Left colon (tissue), 2 donors: Measurements from ENCODE around the gene CADM2. TPM values are rescaled to one million over a fixed set of nuclear protein-coding genes. Genes with fewer than 3 reads are reported as not detected.
A peak's percentile ranks its signal among the peaks of the same experiment; 100 is the strongest.

Experiments used
- ATAC-seq: fragments of 200-7000 bp; cut with Tn5 transposase; one replicate; pipeline ENCODE4 v1.9.1; 2020; ENCODE audit warnings: mild to moderate bottlenecking, moderate library complexity
- DNase-seq, 2 donors: peaks; one replicate each; pipeline ENCODE4 v3.0.0-alpha.2; 2020
- intact Hi-C, 2 donors: fragments of 100-400 bp; cut with DNase I in 1 of 2; cut with micrococcal nuclease in 1 of 2; formaldehyde crosslinking; loops; one replicate each; pipeline versions ENCODE4 v1.11.2 to v1.14.0; 2022; cut with DNase I, micrococcal nuclease
- total RNA-seq, 2 donors: library from RNA; stranded (reverse); fragmentation: NEBNext Ultra II Directional; extraction: Animal tissue kit (Norgen Biotek cat#: 25700); gene quantifications; one replicate each; pipeline ENCODE4 v1.2.1, GENCODE V29; 2021
- donor health status: DM: no; HTN: no; CAD: no.
- donor health status: DM: yes; HTN: yes; CAD: no.

CADM2 gene
- total RNA-seq, 2 donors from 2014 or later, result 1.1 to 2.5 TPM

DNA sequence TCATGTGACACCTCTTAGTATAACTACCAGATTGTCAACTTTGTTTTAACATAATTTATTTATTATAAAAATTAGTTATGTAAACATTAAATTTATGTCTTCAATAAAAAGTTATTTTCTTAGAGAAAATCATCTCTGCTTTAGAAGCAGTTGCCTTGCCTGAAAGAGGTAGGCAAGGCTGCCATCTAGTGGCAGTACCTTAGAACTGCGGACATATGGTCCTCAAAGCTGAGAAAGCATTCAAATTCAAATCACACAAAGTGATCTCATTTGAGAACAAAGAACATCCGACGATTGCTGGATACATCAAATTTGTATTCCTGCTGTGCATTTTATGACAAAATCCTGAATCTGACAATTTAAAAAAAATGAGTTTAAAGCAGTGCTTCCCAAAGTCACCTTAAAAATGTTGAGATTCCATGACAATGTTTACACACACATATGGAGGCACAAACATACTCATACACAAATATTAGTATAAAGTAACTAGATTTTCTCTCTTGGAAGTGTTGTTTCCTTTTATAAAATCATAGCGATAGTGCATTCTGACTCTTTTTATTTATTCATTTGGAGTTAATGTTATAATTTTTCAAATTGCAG is 617.4 kb downstream of the CADM2 start:
- DNase-seq, result peak; percentile 27 to 48
- no peak for ATAC-seq

DNA sequence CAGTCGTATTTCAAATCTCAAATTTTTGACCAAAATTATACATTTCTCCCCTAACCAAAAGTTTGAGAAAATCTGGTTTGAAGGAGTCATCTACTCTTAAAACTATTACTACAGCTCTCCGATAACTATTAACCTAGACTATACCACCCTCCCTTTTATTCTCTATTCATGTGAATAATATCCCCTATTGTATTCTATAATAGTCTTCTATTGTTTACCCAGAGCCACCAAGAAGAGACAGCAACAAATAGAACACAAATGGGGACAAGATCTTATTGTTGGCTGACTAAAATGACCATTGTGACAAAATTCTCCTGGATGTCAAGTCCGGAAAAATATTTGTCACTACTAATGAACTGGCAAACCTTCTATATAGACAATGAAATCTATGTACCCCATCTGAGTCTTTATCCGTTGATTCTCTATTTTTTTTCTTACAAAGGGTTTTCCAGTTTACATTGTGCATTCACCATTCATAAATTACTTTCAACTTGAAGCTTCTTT is 618.0 kb downstream of the CADM2 start:
- intact Hi-C loops, result loop anchor here in 1 of 2 donors (5.0 kb wide), 1 partner anchor 1029 kb away; no protein-coding TSS in a partner anchor
- DNase-seq (no peak), ATAC-seq (no peak)

More for the DNA sequence above, 617.4 kb downstream of the CADM2 start:
- intact Hi-C loops, result loop anchor here in 1 of 2 donors (5.0 kb wide), 1 partner anchor 1029 kb away; no protein-coding TSS in a partner anchor

DNA sequence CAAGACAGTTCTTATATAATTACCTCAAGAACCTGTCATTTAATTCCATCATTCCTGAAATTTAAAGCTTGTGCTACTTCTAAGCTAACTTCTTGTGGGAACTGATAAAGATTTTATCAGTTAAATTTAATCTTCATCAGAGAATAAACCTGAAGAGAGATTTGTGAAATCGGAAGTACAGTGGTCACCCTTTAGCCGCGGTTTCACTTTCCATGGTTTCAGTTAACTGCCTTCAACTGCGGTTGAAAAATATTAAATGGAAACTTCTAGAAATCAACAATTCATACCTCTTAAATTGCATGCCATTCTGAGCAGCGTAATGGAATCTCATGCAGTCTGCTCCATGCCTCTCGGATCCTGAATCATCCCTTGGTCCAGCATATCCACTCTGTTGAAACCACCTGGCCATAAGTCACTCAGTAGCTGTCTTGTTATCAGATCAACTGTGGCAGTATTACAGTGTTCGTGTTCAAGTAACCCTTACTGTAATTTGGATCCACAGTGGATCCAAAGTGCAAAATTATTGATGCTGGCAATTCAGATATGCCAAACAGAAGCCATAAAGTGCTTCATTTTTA is 626.1 kb downstream of the CADM2 start:
- ATAC-seq (no peak), DNase-seq (no peak)
- intact Hi-C loops, result no loop called here

DNA sequence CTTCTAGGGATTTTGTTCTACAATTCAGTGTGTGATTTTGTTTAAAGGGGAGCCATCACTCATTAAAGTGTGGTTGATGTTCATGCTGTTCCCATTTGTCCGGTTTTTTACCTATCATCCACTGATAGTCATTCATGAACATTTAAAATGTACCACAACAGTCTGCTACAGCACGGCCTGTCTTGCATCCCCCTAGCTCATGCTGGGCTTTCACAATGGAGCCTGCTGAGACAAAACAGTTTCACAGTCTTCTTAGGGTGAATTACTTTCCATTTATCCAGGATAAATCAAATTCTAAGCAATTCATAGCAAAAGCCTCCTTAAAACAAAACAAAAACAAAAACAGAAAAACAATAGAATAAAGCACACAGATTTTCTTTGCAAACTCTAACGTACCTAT is 627.2 kb downstream of the CADM2 start:
- intact Hi-C loops, result no loop called here
- no peak for ATAC-seq
- DNase-seq, result no peak

DNA sequence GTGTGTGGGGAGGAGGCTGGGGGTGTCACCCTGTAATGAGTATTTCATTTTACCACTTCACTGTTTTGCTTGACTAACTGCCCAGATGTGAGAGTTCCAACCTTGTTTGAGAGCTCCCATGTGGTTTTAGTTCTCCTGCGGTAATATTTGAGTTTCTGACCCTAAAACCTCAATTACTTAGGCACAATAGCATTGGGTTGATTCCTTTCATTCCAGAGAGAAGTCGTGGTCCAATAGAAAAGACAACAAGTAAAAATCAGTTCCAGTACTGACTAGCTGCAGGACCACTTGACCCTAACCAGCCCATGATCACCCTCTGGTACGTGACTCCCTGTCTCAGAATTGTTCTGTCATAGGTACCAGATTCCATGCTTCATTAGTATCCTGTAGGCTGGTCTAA is 630.4 kb downstream of the CADM2 start:
- no peak for ATAC-seq
- DNase-seq, result no peak

DNA sequence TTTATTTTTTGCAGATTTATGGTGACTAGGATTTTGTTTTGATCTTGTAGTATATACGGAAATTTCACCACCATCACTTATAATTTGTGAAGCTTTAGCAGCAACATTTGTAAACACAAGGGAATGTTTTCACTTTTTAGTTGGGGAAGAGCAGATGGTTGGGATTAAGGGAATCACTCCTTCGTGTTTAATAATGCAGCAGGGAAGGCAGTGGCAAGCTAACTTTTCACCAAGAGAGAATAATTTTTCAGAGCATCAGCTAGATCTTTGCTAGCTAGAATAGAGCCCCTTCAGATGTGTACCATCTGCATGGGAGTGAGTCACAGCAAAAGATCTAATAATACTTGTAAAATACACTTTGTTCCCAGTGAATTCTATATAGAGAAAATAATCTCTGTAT is 632.7 kb downstream of the CADM2 start:
- intact Hi-C loops, result no loop called here
- DNase-seq, result no peak
- no peak for ATAC-seq

More for the DNA sequence above, 630.4 kb downstream of the CADM2 start:
- intact Hi-C loops, result no loop called here

DNA sequence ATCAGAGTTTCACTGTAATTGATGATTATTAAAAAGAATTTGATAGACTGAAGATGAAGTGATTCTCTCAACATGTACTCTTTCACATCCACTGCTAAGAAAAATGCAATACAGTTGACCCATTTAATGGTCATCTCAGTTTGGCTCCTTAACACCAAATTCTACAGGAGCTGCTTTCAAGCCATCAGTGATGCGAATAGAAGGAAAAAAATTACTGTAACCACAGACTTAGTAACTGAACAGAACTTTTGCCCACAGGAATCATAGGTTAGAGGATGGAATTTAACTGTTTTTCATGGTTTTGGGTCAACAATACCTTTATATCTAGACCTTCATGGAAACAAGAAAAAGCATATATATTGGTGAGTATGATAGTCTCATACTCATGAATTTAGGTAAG is 633.5 kb downstream of the CADM2 start:
- no peak for DNase-seq
- intact Hi-C loops, result no loop called here
- no peak for ATAC-seq

DNA sequence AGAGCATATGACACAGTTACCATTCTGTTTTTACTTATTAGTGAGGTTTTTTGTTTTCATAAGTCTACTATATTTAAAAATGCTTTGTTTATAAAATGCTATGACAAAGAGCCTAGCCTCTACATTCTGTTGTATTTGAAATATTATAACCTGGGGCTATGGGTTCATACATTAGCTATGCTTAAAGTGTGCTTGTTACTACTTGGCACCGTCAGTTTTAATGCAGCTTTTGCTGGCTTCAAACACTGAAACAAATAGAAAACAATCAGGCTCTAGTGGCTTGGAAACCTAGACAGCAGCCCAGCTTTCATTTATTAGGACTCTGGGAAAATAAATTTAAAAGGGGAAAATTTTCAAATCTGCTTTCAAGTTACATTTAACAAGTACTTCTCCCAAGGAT is 635.9 kb downstream of the CADM2 start:
- ATAC-seq (no peak), DNase-seq (no peak)
- intact Hi-C loops, result no loop called here

DNA sequence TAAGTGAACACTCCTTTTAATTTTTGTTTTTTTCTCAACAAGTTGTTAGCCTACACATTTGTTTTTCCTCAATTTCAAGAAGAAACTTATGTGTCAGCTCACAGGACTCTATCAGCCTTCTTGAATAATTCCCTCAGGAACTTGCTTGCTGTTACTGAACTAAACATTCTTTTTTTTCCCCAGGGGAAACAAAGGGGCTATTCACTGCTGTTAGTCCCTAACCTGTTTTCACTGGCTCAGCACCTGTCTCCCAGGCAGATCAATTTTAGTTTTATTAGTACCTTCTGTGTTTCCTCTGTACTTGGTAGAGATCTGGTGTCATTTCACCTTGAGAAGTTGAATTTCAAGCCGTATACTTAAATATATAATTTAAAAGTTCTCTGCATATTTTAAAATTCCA is 644.6 kb downstream of the CADM2 start:
- ATAC-seq (no peak), DNase-seq (no peak)
- intact Hi-C loops, result no loop called here

DNA sequence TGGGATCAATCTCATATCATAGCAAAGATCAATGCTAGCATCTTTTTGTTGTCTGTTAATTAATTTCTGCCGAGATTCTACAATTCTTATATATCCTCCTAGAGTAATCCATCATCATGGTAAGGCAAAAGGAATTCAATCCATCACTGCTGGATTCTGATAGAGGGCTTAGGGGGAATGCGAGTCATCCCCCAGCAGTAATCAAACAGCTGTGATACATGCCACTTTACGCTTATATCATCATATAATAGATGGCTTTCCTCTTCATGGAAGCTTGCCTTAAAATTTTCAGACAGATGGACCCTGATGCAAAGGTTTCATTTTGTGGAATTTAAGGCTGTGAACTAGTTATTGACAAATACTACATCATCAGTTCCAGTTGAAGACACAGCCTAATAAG is 645.9 kb downstream of the CADM2 start:
- no peak for DNase-seq
- no peak for ATAC-seq
- intact Hi-C loops, result no loop called here

DNA sequence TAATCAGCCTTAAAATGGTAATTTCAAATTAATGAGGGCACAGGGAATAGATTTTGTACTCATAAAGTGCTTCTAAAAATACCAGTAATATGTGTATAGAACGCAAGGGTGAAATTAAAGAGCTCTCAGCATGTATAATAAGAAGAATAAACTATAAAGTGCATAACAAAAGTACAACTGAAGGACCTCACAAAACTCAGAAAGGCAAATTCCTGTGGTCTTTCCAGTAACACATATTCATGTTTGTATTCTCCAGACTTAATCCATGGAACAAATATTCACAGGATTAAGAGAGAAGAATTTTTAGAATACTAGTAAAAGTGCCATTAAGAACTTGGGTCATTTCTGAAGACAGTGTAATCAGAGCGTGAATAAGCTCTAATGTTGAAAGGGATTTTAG is 646.3 kb downstream of the CADM2 start:
- no peak for DNase-seq
- ATAC-seq, result no peak
- intact Hi-C loops, result no loop called here

DNA sequence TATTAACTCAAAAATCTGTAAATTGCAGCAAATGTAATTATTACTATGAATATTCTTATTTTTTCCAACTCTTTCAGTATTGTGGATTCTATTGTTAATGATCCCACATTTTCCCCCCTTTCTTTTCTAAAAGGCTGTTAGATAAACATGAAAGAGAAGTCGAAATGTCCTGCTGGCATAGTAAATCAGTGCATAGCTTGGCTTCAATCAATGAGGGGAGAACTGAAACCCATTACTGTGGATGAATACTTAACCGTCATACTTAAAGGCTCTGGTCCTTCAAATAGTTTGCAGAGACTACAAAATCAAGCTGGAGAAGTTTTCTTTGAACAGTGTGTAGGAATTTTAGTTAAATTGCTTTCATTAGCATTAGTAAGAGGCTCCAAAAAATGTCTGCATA is 667.9 kb downstream of the CADM2 start:
- intact Hi-C loops, result no loop called here
- DNase-seq (no peak), ATAC-seq (no peak)

DNA sequence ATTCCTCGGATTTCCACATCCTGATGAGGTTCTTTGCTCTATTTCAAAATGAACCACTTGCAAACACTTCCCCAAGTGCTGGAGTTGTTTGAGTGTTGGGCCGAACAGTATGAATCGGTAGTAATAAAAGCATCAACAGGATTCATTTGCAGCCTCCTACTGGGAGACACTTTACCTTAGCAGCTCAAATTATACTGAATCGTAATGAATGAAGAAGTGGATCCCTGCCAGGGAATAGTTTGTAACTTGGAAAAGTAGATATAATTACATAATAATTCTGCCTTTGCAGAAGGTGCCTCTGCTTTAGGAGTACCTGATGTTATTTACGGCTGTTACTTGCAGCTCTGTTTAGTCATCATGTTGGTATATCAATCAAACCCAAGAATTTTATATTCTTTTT is 669.1 kb downstream of the CADM2 start:
- intact Hi-C loops, result no loop called here
- DNase-seq (no peak), ATAC-seq (no peak)

DNA sequence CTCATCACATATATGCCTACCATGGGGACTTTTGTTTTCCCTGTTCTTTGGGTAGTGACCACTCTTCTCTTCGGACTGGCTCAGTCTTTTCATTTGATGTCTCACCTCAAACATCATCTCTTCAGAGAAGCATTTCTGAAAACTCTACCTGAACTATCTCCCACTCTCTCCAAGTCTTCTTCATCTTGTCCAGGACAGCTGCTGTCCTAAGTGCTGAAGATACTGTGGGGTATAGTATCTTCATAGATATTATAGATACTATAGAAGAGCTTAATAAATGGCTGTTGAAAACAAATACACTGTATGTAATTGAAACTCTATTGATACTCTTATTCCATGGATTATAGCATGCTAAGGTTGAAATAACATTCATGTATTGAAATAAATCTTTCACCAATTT is 672.3 kb downstream of the CADM2 start:
- DNase-seq (no peak), ATAC-seq (no peak)
- intact Hi-C loops, result no loop called here

DNA sequence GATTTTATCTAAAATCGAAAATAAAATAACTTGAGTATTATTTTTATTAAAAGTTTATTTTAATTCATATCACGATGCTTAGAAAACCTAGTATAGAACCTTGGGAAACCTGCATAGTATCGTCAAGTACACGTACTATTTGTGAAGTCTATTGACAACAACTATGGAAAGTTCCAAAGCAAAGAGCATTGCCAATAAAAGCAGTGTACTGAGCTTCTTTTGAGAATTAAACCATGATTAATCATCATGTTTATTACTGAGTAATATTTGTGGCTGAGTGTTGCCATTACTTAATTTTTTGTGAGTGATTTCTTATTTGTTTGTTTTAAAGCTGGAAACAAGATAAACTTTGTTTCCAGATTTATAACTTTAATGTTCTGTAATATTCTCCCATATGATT is 674.1 kb downstream of the CADM2 start:
- no peak for DNase-seq
- ATAC-seq, result no peak
- intact Hi-C loops, result no loop called here

DNA sequence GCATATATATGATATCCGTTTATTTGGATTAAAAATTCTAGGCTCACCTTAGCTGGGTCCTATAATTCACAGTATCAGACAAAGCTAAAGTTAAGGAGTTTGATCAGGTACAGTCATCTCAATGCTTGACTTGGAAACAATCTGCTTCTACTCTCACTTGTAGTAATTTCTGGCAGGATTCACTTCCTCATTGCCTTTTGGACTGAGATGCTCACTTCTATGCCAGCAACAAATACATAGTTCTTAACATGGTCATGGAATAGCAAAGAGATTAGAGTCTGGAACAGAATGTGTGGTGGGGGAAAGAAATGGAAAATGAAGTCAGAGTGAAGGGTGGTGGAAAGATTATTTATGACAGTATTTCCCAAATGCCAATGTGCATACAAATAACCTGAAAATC is 693.6 kb downstream of the CADM2 start:
- intact Hi-C loops, result no loop called here
- no peak for ATAC-seq
- DNase-seq, result no peak

DNA sequence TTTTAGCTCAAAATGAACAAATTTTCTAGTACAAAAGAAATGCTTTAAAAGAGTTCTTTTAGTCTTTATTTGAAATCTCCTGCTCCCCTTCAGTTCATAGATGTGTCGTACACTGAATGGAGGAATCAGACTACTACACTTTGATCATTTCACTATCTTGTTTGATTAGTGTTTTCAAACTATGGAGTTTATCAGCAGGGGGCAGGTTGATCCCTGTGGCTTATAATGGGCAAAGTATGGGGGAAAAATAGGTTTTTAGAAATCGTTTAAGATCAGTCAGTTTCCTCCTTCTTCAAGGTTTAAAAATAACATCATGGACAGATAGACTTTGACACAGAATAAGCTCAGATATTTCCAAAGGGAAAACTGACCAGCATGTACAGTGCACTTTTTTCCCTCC is 701.7 kb downstream of the CADM2 start:
- no peak for DNase-seq
- intact Hi-C loops, result no loop called here
- no peak for ATAC-seq

DNA sequence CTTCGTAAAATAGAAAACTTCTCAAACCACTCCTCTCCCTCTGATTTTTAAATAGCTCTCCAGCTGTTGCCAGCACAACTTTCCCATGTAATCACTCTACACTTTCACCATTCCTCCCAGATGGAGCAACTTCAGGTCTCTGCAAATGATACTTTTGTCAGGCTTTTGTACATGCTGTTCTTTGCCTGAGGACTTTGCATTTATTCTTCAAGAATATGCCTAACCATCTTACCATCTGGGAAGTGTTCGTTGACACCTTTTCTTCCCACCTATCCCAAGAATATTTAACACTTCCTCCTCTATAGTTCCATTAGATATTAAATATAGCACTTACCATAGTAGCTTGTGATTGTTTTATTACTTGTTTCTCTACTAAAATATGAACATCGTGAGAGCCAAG is 703.7 kb downstream of the CADM2 start:
- DNase-seq (no peak), ATAC-seq (no peak)
- intact Hi-C loops, result no loop called here

DNA sequence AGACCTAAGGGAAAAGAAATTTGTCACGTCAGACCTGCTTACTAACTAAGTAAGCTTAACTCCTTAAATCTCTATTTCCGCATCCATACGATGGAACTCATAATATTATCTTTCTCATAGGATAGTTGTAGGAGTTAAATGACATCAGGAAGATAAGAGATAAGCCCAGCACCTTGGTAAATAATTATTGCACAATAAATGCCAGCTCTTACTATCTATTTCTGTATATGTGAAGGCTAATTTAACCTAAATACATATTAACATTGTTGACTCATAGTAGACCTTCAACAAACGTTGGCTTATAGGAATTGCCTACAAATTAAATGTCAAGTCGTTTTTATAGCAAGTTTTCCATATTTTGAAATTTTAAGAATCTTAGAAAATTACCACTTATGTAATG is 709.0 kb downstream of the CADM2 start:
- ATAC-seq (no peak), DNase-seq (no peak)
- intact Hi-C loops, result no loop called here

DNA sequence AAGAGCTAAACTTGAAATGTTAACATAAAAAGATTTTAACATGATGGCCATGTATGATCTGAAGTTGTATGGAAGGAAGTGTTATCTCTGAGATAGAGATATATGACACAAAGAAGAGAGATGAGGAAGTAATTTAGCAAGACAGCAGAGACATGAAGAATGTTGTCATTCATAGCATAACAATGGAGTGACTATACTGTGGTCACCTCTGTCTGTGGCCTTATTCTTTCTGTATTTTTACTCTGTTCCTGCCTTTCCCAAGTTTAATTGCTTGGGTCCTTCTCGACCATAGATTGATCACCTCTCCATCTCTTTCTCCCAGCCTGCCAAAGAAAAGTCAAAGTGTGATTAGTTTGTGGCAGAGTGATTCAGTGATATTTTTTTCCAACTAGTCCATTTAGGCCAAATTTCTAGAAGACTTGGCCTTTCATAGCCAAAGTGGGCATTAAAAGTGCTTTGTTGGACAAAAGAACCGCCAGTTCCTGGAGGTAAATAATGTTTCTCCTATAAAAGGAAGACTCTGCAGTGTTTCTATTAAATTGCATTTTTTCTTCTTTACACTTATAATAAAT is 711.9 kb downstream of the CADM2 start:
- ATAC-seq, result no peak
- no peak for DNase-seq
- intact Hi-C loops, result no loop called here

DNA sequence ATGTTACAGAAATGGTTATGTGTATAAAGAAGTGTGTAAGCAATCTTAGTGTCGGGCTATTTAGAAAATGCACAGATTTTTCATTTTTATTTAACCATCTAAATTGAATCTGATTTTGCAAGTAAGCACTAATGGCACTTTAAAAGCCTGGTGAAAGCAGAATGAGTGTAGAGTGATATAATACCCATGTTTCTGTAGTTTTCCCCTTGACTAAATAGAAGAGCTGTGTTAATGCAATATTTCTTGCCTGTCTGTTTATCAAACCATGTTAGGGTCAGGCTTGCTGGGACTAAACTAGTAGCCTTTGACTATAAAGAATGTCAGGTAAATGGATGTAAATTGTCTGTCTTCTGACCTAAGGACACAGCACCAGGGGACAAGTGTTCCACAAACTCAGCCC is 714.0 kb downstream of the CADM2 start:
- no peak for DNase-seq
- intact Hi-C loops, result no loop called here
- ATAC-seq, result no peak
